GM21825 (cell line): ENCODE results near the gene SPEG.

Experiments used
- ATAC-seq: cut with Tn5 transposase; IDR thresholded peaks from one replicate; pipeline ENCODE4 v1.9.1; 2021; ENCODE audit warnings: mild to moderate bottlenecking, moderate library complexity; ENCODE audit not compliant: unreplicated experiment

SPEG gene

GRCh38 chr2:219493086-219493485 is 58.4 kb downstream of the SPEG start:
- ATAC-seq: no peak

- no peak for ATAC-seq
These were observed 60.4 kb downstream of the SPEG start for GRCh38 chr2:219494952-219495530.

GRCh38 chr2:219495531-219496122 is 61.0 kb downstream of the SPEG start:
- peak; percentile 20 for ATAC-seq

- ATAC-seq: no peak
These were observed 61.7 kb downstream of the SPEG start for GRCh38 chr2:219496247-219496824.

- no peak for ATAC-seq
These were observed 62.3 kb downstream of the SPEG start for GRCh38 chr2:219496825-219497494.

GRCh38 chr2:219497495-219498279 is 63.0 kb downstream of the SPEG start:
- no peak for ATAC-seq

- ATAC-seq: peak; percentile 93
These were observed 63.8 kb downstream of the SPEG start, which contains the start of gene GMPPA for GRCh38 chr2:219498280-219499057. Gene GMPPA, plus strand, starts transcription at chr2:219498891. Its CDS starts 1,085 bp downstream, at chr2:219499976.

- ATAC-seq: no peak
These were observed 64.3 kb downstream of the SPEG start for GRCh38 chr2:219499058-219499307.

GRCh38 chr2:219499555-219499954 is 64.9 kb downstream of the SPEG start:
- no peak for ATAC-seq

- no peak for ATAC-seq
These were observed 65.5 kb downstream of the SPEG start for GRCh38 chr2:219500135-219500534.

GRCh38 chr2:219501849-219502248 is 67.2 kb downstream of the SPEG start:
- ATAC-seq: no peak

- no peak for ATAC-seq
These were observed 68.0 kb downstream of the SPEG start for GRCh38 chr2:219502618-219503017.

- no peak for ATAC-seq
These were observed 70.9 kb downstream of the SPEG start for GRCh38 chr2:219505585-219505984.

- ATAC-seq: no peak
These were observed 71.6 kb downstream of the SPEG start for GRCh38 chr2:219506153-219506801.

- ATAC-seq: no peak
These were observed 72.3 kb downstream of the SPEG start for GRCh38 chr2:219506802-219507526.

GRCh38 chr2:219507581-219508443 is 73.2 kb downstream of the SPEG start:
- ATAC-seq: no peak

- no peak for ATAC-seq
These were observed 73.7 kb downstream of the SPEG start for GRCh38 chr2:219508444-219508734.

GRCh38 chr2:219508971-219509779 is 74.5 kb downstream of the SPEG start:
- no peak for ATAC-seq
